ENCODE results near the gene VSNL1.

The VSNL1 gene

GRCh38 chr2:17599617-17600016 is 59.1 kb downstream of the VSNL1 start:
- in situ Hi-C loops (cut with HindIII; ENCODE audit: low pct_ligation_motif_present, low pct_unique_long_range_greater_than_20kb, low sequenced_read_pairs) = no loop called here
- DNase-seq = no peak

- DNase-seq = no peak
- in situ Hi-C loops (cut with HindIII; ENCODE audit: low pct_ligation_motif_present, low pct_unique_long_range_greater_than_20kb, low sequenced_read_pairs) = no loop called here
Observed at GRCh38 chr2:17600556-17601204, 60.2 kb downstream of the VSNL1 start.

- no peak for DNase-seq
- in situ Hi-C loops (cut with HindIII; ENCODE audit: low pct_ligation_motif_present, low pct_unique_long_range_greater_than_20kb, low sequenced_read_pairs) = no loop called here
Observed at GRCh38 chr2:17604050-17604449, 63.6 kb downstream of the VSNL1 start.

GRCh38 chr2:17605696-17606095 is 65.2 kb downstream of the VSNL1 start:
- no peak for DNase-seq
- in situ Hi-C loops (cut with HindIII; ENCODE audit: low pct_ligation_motif_present, low pct_unique_long_range_greater_than_20kb, low sequenced_read_pairs) = no loop called here

DNA sequence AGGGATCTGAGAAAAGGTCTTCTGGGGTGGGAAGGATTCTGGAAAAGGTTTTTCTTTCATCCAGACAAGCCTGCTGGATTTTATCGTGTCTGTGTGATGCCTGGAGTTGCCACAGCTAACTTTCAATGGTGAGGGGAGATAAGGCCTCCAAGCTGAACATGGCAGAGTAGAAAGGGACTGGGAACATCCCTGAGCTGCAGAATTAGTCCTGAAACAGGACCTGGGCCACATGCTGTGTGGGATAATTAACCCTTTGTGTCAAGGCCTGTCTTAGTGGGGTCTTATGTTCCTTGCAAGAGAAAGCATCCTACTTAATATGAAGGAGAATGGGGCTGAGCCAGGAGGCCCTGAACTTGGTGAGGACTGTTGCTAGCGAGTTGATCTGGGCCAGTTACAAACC is 66.4 kb downstream of the VSNL1 start:
- DNase-seq = no peak
- in situ Hi-C loops (cut with HindIII; ENCODE audit: low pct_ligation_motif_present, low pct_unique_long_range_greater_than_20kb, low sequenced_read_pairs) = no loop called here

DNA sequence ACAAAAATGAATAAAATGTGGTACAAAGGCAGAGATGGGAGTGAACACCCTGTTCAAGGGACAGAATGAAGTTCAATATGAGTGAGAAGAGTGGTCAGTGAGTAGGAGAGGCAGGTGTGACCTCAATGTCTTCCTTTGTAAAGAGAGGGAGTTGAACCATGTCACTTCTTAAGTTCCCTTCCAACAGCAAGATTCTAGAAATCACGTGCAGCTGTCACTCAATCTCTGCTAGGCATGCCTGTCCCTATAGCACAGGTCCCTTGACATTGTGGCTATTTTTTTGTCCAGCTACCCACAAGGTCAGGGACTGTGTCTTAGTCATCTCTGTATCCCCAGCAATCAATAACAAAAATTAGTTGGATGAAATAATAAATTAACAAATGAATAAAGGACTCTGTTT is 66.9 kb downstream of the VSNL1 start:
- in situ Hi-C loops (cut with HindIII; ENCODE audit: low pct_ligation_motif_present, low pct_unique_long_range_greater_than_20kb, low sequenced_read_pairs) = no loop called here
- DNase-seq = no peak

DNA sequence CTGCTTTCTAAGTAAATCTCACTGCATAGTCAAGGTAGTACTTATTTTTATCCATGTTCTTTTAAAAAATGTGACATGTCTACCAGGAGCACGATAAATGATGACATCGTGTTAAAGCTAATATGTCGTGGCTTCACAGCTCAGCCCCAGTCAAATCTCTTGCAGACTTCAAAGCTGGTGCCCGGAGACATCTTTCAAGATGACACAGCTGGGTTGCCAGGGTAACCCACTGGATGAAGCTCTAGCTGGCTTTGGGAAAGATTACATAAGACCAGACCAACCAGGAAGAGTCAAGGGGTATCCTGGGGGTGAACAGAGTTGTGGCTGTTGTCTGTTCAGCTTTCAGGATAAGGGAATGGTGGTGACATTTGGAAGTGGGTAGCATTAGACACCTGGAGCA is 67.8 kb downstream of the VSNL1 start:
- no peak for DNase-seq
- in situ Hi-C loops (cut with HindIII; ENCODE audit: low pct_ligation_motif_present, low pct_unique_long_range_greater_than_20kb, low sequenced_read_pairs) = no loop called here

DNA sequence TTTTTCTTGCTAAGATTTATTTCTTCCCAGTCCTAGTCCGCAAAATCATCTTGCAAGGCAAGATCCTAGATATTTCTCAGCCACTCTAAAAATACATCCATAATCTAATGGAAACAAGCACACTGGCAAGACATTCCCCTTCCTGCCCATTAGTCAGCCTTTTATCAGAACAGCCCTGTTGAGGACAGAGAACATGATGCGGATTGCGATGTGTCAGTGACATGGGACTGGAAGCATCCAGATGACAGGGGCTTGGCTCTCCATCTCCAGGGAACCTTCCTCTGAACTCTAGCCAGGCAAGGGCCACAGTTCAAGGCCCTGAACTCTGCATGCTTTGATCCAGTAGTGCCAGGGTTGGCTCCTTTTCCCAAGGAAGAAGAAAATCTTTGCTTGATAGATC is 70.0 kb downstream of the VSNL1 start:
- in situ Hi-C loops (cut with HindIII; ENCODE audit: low pct_ligation_motif_present, low pct_unique_long_range_greater_than_20kb, low sequenced_read_pairs) = no loop called here
- no peak for DNase-seq

GRCh38 chr2:17611036-17611435 is 70.5 kb downstream of the VSNL1 start:
- in situ Hi-C loops (cut with HindIII; ENCODE audit: low pct_ligation_motif_present, low pct_unique_long_range_greater_than_20kb, low sequenced_read_pairs) = no loop called here
- no peak for DNase-seq

DNA sequence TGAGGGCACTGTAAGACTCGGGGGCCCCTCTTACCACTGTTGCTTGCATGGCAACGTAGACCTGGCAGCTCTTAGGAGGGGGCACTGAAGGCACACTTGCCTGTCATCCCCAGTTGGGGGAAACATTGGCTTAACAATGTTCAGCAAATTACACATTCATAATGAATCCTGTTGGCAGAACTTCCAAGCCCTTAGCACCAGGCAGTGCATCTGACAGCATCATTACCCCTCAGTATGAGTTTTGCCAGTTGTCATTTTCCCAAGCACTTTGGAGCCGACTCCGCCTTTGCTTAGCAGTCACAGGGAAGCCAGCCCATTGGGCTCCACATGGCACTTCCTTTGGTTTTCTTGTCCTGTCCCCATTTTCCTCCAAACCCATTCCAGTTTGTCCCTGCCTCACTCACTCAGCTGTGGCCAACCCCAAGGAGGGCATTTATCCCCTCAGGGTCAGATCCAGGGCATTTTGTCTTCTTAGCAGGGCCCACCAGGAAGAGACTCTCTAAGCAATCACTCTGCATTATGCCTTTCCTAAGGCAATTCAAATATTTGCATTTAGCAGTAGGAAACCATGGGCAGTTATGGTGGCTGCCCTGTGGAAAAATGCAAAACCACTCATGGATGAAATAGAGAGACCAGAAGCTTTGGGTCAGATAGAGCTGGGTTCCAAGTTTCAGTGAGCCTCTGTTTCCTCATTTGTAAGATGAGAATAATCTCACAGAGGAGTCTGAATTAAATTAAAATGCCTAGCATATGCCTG is 73.9 kb downstream of the VSNL1 start:
- DNase-seq = no peak
- in situ Hi-C loops (cut with HindIII; ENCODE audit: low pct_ligation_motif_present, low pct_unique_long_range_greater_than_20kb, low sequenced_read_pairs) = no loop called here

- DNase-seq = no peak
- in situ Hi-C loops (cut with HindIII; ENCODE audit: low pct_ligation_motif_present, low pct_unique_long_range_greater_than_20kb, low sequenced_read_pairs) = no loop called here
Observed at GRCh38 chr2:17615147-17615546, 74.7 kb downstream of the VSNL1 start.

GRCh38 chr2:17615728-17616351 is 75.3 kb downstream of the VSNL1 start:
- in situ Hi-C loops (cut with HindIII; ENCODE audit: low pct_ligation_motif_present, low pct_unique_long_range_greater_than_20kb, low sequenced_read_pairs) = no loop called here
- DNase-seq = no peak

DNA sequence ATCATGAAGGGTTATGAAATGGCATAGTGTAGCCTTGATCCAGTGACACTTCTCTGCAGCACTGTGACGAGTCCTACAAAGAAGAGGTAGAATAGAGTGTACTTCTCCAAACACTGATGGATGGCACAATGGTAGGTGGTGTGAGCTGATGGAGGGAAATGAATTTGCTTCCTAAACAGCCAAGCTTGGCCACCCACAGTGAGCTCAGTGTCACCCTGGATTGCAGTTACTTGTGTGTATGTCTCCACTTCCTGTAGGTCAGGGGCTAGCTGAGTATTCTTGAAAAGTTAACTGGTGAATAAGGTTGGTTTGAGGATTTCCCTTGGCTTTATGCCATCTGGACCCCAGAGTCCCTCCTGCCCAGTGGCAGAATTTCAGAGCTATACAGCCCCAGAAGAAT is 75.9 kb downstream of the VSNL1 start:
- in situ Hi-C loops (cut with HindIII; ENCODE audit: low pct_ligation_motif_present, low pct_unique_long_range_greater_than_20kb, low sequenced_read_pairs) = no loop called here

DNA sequence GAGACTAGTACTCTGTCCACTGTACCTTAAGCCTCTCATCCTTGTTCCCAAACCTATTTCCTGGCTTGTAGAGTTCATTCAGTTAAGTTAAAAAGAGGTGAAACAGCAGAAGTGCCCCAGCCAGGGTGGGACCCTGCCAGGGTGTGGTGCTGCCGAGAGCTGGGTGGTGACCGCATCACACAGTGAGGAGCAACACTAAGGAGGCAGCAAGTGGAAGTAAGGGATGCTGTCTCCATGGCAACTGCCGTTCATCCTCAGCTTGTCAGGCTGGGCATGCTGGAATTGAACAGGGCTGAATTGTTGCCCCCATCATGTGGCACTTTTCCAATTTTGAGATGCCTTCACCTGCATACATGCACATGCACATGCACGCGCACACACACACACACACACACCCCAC is 77.0 kb downstream of the VSNL1 start:
- in situ Hi-C loops (cut with HindIII; ENCODE audit: low pct_ligation_motif_present, low pct_unique_long_range_greater_than_20kb, low sequenced_read_pairs) = no loop called here
- DNase-seq = no peak

More for the DNA sequence above, 75.9 kb downstream of the VSNL1 start:
- DNase-seq = no peak

- DNase-seq = no peak
- in situ Hi-C loops (cut with HindIII; ENCODE audit: low pct_ligation_motif_present, low pct_unique_long_range_greater_than_20kb, low sequenced_read_pairs) = no loop called here
Observed at GRCh38 chr2:17617955-17618354, 77.5 kb downstream of the VSNL1 start.

DNA sequence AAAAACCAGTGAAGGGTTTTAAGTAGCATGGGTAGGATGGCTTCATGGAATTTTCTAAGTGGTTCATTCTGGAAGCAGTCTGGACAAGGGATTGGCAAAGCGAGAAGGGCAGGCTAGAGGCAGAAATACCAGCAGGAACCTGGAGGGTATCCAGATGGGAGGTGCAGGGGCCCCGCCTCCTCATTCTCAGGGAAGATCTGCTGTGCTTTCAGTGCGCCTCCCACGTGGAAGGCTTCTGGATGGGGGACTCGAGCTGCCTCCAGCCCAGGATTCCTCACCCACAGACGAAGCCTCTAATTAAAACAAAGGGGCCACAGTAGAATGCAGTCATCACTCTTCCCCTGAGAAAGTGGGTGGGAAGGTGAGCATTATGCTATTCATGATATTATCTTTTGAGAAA is 79.8 kb downstream of the VSNL1 start:
- no peak for DNase-seq
- in situ Hi-C loops (cut with HindIII; ENCODE audit: low pct_ligation_motif_present, low pct_unique_long_range_greater_than_20kb, low sequenced_read_pairs) = no loop called here

- in situ Hi-C loops (cut with HindIII; ENCODE audit: low pct_ligation_motif_present, low pct_unique_long_range_greater_than_20kb, low sequenced_read_pairs) = no loop called here
- DNase-seq = no peak
Observed at GRCh38 chr2:17620841-17621240, 80.3 kb downstream of the VSNL1 start.

DNA sequence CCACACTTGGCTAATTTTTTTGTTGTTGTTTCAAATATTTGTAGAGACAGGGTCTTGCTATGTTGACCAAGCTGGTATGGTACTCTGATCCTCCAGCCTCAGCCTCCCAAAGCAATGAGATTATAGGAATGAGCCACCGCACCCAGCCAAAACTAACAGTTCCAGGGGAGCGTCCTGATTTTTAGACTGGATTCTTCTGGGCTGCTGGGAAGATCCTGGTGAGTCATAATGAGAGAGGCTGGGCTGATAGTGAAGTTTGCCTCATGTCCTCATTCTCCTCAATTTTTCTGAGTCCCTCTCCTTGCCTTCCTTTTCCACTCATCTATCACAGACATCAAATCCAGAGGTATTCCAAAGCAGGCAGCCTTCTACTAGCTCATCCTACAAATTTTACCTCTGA is 81.3 kb downstream of the VSNL1 start:
- in situ Hi-C loops (cut with HindIII; ENCODE audit: low pct_ligation_motif_present, low pct_unique_long_range_greater_than_20kb, low sequenced_read_pairs) = no loop called here
- no peak for DNase-seq

DNA sequence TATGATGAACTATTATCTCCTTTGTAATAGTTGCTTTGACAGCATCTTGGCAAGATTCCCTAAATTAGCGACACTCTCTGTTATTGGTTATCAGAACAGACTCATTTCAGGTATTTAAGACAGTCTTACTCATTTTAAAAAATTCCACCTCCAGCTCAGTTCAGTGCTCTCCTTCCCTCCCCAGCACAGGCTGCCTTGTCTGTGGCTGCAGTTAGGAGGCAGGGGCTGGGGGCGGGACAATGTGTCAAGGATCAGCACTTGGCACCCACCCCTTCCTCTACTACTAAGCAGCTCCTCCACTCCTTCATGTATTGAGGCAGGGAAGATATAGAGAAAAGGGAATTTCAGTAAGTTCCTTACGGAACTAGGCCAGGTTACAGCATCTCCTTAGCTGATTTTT is 85.0 kb downstream of the VSNL1 start:
- in situ Hi-C loops (cut with HindIII; ENCODE audit: low pct_ligation_motif_present, low pct_unique_long_range_greater_than_20kb, low sequenced_read_pairs) = no loop called here
- DNase-seq = no peak

GRCh38 chr2:17626986-17627385 is 86.5 kb downstream of the VSNL1 start:
- no peak for DNase-seq
- in situ Hi-C loops (cut with HindIII; ENCODE audit: low pct_ligation_motif_present, low pct_unique_long_range_greater_than_20kb, low sequenced_read_pairs) = no loop called here
